HepG2 (cell line): Measurements from ENCODE around the gene DHX57. TPM values are rescaled to one million over a fixed set of nuclear protein-coding genes. Genes with fewer than 3 reads are reported as not detected.

ENCODE experiments used
- GPN1 ChIP-seq: sonication (generic); formaldehyde crosslinking; IDR thresholded peaks from 2 replicates; pipeline ENCODE4 v1.5.1; 2020; ENCODE audit warnings: missing genetic modification reagents, borderline replicate concordance
- KMT2A ChIP-seq: sonication (generic); formaldehyde crosslinking; IDR thresholded peaks from 2 replicates; pipeline ENCODE4 v1.4.0; 2020; ENCODE audit warnings: missing genetic modification reagents
- MIER3 ChIP-seq: IDR thresholded peaks from 2 replicates; pipeline ENCODE4 v1.6.1; 2016; ENCODE audit warnings: missing compliant biosample characterization, borderline replicate concordance
- SAFB2 ChIP-seq: sonication (generic); formaldehyde crosslinking; IDR thresholded peaks from 2 replicates; pipeline ENCODE4 v1.5.1; 2020; ENCODE audit warnings: missing genetic modification reagents, low read depth, mild to moderate bottlenecking, borderline replicate concordance
- SP140L ChIP-seq: sonication (generic); formaldehyde crosslinking; IDR thresholded peaks from 2 replicates; pipeline ENCODE4 v1.4.0; 2020; ENCODE audit warnings: missing genetic modification reagents, borderline replicate concordance
- ZBTB7B ChIP-seq: sonication (generic); formaldehyde crosslinking; IDR thresholded peaks from 2 replicates; pipeline ENCODE4 v1.4.0; 2020; ENCODE audit warnings: missing genetic modification reagents
- ZMYM2 ChIP-seq: sonication (generic); formaldehyde crosslinking; IDR thresholded peaks from 2 replicates; pipeline ENCODE4 v1.8.0; 2022; ENCODE audit warnings: mild to moderate bottlenecking, missing genetic modification reagents
- ZNF33B ChIP-seq: sonication (generic); formaldehyde crosslinking; IDR thresholded peaks from 2 replicates; pipeline ENCODE4 v1.5.1; 2020; ENCODE audit warnings: mild to moderate bottlenecking, missing genetic modification reagents
- ZNF430 ChIP-seq: sonication (generic); formaldehyde crosslinking; IDR thresholded peaks from 2 replicates; pipeline ENCODE4 v1.9.0; 2021; ENCODE audit warnings: mild to moderate bottlenecking, missing genetic modification reagents
- ZNF431 ChIP-seq: sonication (generic); formaldehyde crosslinking; IDR thresholded peaks from 2 replicates; pipeline ENCODE4 v1.9.0; 2022; ENCODE audit warnings: missing genetic modification reagents, low read depth, mild to moderate bottlenecking, borderline replicate concordance
- ZNF530 ChIP-seq: sonication (generic); formaldehyde crosslinking; IDR thresholded peaks from 2 replicates; pipeline ENCODE4 v1.5.0; 2020; ENCODE audit warnings: low read depth, mild to moderate bottlenecking, missing genetic modification reagents
- ZSCAN30 ChIP-seq: sonication (generic); formaldehyde crosslinking; IDR thresholded peaks from 2 replicates; pipeline ENCODE4 v1.5.0; 2020; ENCODE audit warnings: mild to moderate bottlenecking, missing genetic modification reagents
- polyA plus RNA-seq, 8 experiments: library from polyadenylated mRNA; depleted of rRNA in 3 of 8; stranded (reverse) in 7 of 8; unstranded in 1 of 8; fragments of >200 nt; fragmentation: Illumina TruSeq in 4 of 8; extraction: Trizol in 4 of 8; gene quantifications; 2 replicates each; pipeline versions ENCODE4 v1.2.1 to v1.2.3, GENCODE V29; 2011 to 2016; ENCODE audit warnings: low read depth in 4 of 8, missing spikeins in 1 of 8, mixed read lengths in 1 of 8; ENCODE audit not compliant: insufficient read depth in 1 of 8
- total RNA-seq, 5 experiments: library from RNA; depleted of rRNA; stranded (reverse); fragments of >200 nt; fragmentation: Illumina TruSeq; extraction: Trizol; gene quantifications; 2 replicates each; pipeline ENCODE4 v1.2.3, GENCODE V29; 2016; ENCODE audit warnings: low read depth in 1 of 5
- TF ChIP-seq, protein P1 (sequence below): sonication (generic); formaldehyde crosslinking; IDR thresholded peaks from 2 replicates; pipeline ENCODE4 v1.4.0; 2020; ENCODE audit warnings: missing genetic modification reagents, borderline replicate concordance
- TF ChIP-seq, protein P2 (sequence below): sonication (generic); formaldehyde crosslinking; IDR thresholded peaks from 2 replicates; pipeline ENCODE4 v1.5.0; 2020; ENCODE audit warnings: missing genetic modification reagents
- TF ChIP-seq, protein P3 (sequence below): fragments of 450-650 bp; IDR thresholded peaks from 2 replicates; pipeline ENCODE4 v1.6.1; 2017
- TF ChIP-seq, protein P4 (sequence below): sonication (generic); formaldehyde crosslinking; IDR thresholded peaks from 2 replicates; pipeline ENCODE4 v1.9.0; 2021; ENCODE audit warnings: mild to moderate bottlenecking, missing genetic modification reagents

Gene DHX57
- total and polyA plus RNA-seq, 2 of the 13 experiments (the other 11 are each of a cell fraction or from before 2014, with no cell fraction given), result 9.2 to 24.2 TPM

DNA sequence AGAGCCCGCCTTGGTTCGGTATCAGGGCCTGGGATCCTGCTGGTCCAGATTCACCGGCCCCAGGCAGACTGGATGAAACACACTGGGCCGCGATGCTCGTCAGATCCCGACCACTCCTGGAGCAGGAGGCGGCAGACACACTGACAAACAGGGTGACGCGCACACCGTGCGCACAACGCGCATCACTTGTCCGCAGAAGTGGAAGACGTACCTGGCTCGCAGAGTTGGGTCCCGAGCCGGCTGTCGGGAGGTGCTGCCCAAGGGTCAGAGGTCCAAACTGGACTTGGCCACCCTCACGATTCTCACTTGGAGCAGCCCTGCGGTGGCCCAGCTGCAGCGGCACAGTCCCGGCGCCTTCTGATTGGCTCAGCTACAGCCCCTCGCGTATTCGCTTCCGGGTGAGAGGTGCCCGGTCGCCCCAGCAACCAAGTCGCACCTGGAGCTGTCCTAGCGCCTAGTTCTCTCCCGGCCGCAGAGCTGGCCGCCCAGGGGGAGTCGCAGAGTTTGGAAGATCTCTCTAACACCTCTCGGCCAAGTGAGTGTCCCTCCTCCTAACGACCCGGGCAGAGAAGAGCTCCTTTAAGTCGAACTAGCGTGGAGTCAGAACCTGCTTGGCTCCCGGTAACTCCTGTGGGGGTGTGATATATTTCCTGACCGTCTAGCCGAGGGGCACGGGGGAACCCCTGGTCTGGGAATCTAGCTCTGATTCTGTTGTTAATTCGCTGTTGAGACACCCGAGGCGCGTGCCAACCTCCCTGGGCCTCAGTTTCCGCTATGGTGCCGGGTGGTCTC, at the start of gene DHX57, which contains the start of gene MORN2 (continued):
- TF ChIP-seq, protein P1, sequence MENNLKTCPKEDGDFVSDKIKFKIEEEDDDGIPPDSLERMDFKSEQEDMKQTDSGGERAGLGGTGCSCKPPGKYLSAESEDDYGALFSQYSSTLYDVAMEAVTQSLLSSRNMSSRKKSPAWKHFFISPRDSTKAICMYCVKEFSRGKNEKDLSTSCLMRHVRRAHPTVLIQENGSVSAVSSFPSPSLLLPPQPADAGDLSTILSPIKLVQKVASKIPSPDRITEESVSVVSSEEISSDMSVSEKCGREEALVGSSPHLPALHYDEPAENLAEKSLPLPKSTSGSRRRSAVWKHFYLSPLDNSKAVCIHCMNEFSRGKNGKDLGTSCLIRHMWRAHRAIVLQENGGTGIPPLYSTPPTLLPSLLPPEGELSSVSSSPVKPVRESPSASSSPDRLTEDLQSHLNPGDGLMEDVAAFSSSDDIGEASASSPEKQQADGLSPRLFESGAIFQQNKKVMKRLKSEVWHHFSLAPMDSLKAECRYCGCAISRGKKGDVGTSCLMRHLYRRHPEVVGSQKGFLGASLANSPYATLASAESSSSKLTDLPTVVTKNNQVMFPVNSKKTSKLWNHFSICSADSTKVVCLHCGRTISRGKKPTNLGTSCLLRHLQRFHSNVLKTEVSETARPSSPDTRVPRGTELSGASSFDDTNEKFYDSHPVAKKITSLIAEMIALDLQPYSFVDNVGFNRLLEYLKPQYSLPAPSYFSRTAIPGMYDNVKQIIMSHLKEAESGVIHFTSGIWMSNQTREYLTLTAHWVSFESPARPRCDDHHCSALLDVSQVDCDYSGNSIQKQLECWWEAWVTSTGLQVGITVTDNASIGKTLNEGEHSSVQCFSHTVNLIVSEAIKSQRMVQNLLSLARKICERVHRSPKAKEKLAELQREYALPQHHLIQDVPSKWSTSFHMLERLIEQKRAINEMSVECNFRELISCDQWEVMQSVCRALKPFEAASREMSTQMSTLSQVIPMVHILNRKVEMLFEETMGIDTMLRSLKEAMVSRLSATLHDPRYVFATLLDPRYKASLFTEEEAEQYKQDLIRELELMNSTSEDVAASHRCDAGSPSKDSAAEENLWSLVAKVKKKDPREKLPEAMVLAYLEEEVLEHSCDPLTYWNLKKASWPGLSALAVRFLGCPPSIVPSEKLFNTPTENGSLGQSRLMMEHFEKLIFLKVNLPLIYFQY, result peak; percentile 97
- TF ChIP-seq, protein P2, sequence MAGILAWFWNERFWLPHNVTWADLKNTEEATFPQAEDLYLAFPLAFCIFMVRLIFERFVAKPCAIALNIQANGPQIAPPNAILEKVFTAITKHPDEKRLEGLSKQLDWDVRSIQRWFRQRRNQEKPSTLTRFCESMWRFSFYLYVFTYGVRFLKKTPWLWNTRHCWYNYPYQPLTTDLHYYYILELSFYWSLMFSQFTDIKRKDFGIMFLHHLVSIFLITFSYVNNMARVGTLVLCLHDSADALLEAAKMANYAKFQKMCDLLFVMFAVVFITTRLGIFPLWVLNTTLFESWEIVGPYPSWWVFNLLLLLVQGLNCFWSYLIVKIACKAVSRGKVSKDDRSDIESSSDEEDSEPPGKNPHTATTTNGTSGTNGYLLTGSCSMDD (CRISPR knock-in tag), result no peak
- TF ChIP-seq SAFB2 (peak; percentile 98), ZMYM2 (CRISPR knock-in tag) (no peak), ZNF530 (CRISPR knock-in tag) (no peak), ZNF431 (no peak), ZSCAN30 (peak; percentile 78; the same call in 1 of the 2 replicates), SP140L (CRISPR knock-in tag) (peak; percentile 4; the same call in 1 of the 2 replicates), ZNF430 (CRISPR knock-in tag) (no peak; the same call in 1 of the 2 replicates), GPN1 (CRISPR knock-in tag) (no peak; the same call in 1 of the 2 replicates), ZNF33B (CRISPR knock-in tag) (peak; percentile 85; the same call in 1 of the 2 replicates), MIER3 (CRISPR knock-in tag) (no peak; the same call in 1 of the 2 replicates), ZBTB7B (CRISPR knock-in tag) (0 out of 2 replicates have a peak, but pooled peaks have one; percentile 55), KMT2A (CRISPR knock-in tag) (peak; percentile 99)
- TF ChIP-seq, protein P3, sequence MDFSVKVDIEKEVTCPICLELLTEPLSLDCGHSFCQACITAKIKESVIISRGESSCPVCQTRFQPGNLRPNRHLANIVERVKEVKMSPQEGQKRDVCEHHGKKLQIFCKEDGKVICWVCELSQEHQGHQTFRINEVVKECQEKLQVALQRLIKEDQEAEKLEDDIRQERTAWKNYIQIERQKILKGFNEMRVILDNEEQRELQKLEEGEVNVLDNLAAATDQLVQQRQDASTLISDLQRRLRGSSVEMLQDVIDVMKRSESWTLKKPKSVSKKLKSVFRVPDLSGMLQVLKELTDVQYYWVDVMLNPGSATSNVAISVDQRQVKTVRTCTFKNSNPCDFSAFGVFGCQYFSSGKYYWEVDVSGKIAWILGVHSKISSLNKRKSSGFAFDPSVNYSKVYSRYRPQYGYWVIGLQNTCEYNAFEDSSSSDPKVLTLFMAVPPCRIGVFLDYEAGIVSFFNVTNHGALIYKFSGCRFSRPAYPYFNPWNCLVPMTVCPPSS, result no peak
- TF ChIP-seq, protein P4, sequence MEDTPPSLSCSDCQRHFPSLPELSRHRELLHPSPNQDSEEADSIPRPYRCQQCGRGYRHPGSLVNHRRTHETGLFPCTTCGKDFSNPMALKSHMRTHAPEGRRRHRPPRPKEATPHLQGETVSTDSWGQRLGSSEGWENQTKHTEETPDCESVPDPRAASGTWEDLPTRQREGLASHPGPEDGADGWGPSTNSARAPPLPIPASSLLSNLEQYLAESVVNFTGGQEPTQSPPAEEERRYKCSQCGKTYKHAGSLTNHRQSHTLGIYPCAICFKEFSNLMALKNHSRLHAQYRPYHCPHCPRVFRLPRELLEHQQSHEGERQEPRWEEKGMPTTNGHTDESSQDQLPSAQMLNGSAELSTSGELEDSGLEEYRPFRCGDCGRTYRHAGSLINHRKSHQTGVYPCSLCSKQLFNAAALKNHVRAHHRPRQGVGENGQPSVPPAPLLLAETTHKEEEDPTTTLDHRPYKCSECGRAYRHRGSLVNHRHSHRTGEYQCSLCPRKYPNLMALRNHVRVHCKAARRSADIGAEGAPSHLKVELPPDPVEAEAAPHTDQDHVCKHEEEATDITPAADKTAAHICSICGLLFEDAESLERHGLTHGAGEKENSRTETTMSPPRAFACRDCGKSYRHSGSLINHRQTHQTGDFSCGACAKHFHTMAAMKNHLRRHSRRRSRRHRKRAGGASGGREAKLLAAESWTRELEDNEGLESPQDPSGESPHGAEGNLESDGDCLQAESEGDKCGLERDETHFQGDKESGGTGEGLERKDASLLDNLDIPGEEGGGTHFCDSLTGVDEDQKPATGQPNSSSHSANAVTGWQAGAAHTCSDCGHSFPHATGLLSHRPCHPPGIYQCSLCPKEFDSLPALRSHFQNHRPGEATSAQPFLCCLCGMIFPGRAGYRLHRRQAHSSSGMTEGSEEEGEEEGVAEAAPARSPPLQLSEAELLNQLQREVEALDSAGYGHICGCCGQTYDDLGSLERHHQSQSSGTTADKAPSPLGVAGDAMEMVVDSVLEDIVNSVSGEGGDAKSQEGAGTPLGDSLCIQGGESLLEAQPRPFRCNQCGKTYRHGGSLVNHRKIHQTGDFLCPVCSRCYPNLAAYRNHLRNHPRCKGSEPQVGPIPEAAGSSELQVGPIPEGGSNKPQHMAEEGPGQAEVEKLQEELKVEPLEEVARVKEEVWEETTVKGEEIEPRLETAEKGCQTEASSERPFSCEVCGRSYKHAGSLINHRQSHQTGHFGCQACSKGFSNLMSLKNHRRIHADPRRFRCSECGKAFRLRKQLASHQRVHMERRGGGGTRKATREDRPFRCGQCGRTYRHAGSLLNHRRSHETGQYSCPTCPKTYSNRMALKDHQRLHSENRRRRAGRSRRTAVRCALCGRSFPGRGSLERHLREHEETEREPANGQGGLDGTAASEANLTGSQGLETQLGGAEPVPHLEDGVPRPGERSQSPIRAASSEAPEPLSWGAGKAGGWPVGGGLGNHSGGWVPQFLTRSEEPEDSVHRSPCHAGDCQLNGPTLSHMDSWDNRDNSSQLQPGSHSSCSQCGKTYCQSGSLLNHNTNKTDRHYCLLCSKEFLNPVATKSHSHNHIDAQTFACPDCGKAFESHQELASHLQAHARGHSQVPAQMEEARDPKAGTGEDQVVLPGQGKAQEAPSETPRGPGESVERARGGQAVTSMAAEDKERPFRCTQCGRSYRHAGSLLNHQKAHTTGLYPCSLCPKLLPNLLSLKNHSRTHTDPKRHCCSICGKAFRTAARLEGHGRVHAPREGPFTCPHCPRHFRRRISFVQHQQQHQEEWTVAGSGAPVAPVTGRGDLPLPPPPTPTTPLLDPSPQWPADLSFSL (CRISPR knock-in tag), result no peak
